Endometrial microvascular endothelial cells (primary cell): ENCODE measurements around the gene MTG2. TPM values are rescaled to one million over a fixed set of nuclear protein-coding genes. Genes with fewer than 3 reads are reported as not detected.

Experiments used
- in situ Hi-C: cut with HindIII; loops from 2 replicates; pipeline ENCODE4 v1.10.0; 2017; ENCODE audit warnings: low sequenced_read_pairs, low pct_unique_long_range_greater_than_20kb; ENCODE audit errors: inconsistent ontology term
- total RNA-seq: library from RNA; depleted of rRNA; stranded (reverse); fragments of >200 nt; gene quantifications from one replicate; pipeline ENCODE4 v1.2.3, GENCODE V29; 2015; ENCODE audit errors: inconsistent ontology term

MTG2 gene
- total RNA-seq, 1 donor from 2014 or later: 8.4 TPM

DNA sequence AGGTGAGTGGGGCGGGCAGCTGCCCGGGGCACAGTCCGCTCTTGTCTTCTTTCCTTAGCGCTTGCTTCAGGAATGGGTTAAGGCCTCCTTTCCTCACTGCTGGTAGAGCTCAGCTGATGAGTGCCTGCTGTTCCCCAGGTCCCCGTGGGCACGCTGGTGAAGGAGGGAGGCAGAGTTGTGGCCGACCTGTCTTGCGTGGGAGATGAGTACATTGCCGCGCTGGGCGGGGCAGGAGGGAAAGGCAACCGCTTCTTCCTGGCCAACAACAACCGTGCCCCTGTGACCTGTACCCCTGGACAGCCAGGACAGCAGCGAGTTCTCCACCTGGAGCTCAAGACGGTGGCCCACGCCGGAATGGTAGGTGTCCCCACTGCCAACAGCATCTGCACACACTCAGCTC lies 15.7 kb downstream of the MTG2 start:
- in situ Hi-C loops: no loop called here

DNA sequence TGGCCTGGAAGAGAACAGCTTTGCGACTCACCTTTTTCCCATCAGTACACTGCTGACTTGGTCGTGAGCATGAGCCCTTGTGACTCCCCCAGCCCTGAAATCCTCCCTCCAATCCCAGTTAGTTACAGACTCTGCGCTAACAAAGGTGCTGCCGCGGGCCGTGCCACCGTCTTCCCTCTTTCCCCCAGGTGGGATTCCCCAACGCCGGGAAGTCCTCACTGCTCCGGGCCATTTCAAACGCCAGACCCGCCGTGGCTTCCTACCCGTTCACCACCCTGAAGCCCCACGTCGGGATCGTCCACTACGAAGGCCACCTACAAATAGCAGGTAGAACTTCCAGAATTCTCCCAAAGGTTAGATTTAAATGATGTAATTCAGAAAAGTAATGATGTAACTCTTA lies 16.1 kb downstream of the MTG2 start:
- in situ Hi-C loops: no loop called here

DNA sequence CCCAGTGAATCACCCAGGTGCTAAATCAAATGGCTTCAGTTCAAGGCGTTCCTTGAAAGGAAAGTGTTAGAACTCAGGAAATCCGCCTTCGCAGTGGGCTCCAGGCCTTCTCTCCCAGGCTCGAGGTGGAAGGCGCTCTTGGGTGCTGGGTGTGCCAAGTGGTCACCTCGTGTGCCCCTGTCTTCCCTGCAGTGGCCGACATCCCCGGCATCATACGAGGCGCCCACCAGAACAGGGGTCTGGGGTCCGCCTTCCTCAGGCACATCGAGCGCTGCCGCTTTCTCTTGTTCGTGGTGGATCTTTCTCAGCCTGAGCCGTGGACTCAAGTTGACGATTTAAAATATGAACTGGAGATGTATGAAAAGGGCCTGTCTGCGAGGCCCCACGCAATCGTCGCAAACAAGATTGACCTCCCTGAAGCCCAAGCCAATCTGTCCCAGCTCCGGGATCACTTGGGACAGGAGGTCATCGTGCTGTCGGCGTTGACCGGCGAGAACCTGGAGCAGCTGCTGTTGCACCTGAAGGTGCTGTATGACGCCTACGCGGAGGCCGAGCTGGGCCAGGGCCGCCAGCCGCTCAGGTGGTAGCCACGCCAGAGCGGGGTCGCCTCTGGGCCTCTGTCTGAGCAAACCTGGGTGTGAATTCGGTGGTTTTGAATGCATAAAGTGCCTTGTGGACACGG lies 17.8 kb downstream of the MTG2 start:
- in situ Hi-C loops: no loop called here

DNA sequence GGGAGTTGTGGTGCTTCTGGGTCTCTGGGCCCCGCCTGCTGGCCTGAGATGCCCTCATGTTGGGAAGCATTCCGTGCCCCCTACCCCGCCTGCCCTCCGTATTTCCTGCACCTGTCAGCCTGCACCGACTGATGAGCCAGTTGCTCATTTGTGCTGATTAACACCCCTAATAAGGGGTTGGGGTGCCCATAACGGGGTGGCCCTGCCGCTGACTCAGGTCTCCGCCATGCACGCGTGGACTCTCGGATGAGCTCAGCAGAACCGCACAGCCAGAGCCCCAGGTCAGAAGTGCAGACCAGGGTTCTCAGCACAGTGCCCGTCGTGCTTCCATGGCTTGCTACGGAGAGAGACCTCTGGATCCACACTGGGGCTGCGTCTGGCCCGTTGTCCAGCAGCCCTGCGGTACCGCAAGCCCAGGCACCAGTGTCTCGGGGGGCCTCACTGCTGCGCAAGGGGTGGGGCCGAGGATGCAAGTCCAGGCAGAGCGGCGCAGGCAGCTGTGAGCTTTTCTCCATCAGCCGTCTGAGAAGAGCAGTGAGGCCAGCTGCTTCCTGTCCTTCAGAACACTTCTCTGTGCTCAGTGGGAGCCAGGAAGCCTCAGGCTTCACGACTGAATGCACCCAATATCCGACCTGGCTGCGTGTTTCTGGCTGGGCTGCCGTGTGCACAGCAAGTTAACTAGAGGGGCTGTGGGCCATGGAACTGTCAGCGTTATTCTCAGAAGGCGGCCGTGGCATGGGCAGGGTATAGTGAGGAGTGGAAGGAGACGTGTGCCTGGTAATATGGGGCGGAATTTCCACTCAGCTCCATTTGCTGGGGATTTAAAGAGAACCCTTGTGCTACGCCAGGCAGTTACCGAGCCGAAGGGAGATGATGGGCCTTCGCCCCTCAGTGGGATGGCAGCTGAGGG lies 18.6 kb downstream of the MTG2 start:
- in situ Hi-C loops: no loop called here

DNA sequence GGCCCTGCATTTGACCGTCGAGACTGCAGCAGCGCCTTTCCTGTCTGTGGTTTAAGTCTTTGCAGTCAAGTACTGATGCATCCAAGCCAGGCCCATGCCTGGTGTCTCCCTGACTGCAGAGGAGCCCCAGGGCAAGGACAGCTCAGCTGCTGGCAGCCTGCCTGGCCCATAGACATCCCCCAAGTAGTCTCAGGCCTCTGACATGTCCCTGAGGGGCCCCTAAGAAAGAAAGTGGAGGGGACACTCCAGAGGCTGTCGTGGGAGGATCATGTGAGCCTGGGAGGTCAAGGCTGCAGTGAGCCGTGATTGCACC lies 19.2 kb downstream of the MTG2 start:
- in situ Hi-C loops: no loop called here

DNA sequence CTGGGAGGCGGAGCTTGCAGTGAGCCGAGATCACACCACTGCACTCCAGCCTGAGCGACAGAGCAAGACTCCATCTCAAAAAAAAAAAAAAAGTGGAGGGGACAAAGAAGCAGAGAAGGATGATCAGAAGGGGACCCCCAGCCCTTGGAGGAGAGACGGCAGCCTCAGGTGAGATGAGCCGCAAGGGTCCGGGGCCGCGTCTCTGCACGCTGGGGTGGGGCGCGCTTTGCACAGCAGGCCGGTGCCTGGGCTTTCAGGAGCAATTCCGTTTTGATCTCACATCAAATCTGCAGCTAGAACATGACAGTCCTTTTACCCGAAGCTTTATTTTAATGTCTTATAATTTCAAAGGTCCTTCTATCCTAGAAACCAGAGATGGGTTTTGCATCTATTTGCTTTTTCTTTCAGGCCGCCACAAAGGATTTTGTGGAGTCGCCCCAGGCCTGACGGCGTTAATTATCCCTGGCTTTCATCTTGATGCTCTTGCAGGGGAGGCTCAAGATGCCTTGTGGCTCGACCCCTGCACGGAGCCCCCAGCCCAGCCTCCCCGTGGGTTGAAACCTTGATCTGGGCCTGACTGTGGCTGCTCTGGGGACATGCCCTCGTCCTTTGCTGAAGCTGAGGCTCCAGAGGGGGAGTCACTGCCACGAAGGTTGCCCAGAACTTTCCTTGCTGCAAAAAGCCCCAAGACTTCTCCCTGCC lies 20.0 kb downstream of the MTG2 start:
- in situ Hi-C loops: no loop called here

DNA sequence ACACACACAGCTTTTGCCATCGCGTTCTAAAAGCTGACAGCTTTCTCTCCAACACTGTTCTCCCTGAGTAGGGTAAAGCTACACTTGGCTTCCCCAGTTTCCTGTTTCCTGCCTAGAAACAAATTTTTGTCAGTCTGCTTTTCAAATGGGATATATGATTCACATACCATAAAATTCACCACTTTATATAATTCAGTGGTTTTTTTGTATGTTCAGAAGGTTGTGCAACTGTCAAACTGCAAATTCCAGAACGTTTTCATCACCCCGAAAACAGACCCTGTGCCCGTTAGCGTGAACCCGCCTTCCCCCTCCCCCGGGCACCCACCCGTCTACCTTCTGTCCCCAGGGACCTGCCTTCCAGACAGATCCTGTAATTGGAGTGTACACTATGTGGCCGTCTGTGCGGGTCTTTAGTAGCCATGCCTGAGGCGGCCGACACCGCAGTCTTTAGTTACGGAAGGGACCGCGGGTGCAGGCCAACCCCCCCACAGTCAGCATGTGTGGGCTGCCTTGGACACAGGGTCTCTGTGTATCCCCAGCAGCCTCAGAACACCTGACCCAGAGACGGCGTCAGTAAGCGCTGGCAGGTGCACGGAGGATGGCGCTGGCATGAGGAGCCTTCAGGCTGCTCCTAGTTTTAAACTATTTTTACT lies 20.7 kb downstream of the MTG2 start:
- in situ Hi-C loops: no loop called here

DNA sequence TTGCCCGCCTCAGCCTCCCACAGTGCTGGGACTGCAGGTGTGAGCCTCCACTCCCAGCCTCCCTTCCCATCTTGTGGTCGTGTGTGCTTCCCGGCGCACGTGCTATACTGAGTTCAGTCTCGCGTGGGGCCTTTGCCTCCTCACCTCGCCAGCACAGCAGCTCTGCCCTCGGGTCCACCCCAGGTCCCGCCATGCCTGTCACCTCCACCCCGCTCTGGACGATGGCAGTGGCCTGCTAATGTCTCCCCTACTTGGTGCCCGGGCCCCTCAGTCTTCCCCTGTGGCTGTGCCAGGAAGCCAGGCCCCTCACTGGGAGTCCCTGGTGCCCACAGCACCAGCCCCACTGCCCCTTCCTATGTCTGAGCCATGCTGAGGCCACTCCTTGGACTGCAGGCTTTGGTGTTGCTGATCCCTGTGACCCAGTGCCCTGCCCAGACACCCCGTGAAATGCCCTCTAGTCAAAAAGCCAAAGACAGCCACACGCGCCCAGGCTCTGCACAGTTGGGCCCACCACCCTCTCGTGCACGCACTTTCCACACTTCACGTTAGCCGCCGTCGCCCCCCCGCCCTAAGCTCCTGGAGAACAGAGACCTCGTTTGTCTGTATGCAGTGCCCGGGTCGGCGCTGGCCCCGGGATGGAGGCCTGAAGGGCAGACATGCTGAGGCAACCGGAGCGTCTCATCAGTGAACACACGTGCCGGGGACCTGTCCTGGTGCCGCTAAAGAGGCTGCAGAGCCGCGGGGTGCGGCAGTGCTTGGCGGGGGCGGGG lies 23.0 kb downstream of the MTG2 start:
- in situ Hi-C loops: no loop called here

DNA sequence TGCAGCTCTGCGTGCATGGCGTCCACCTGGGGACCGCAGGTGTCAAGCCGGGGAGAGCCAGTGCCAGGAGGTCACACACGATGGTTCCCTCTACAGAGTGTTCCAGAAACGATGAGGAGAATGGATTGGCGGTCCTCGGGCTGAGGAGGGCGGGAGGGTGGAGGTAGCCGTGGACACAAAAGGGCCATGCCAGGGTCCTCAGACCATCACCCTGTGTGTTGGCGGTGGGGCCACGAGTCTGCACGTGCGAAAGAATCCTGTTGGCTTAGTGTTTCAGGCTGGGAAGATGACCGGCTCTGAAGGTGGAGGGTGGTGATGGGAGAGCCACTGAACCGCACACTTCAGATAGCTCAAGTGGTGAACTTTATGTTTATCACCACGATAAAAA lies 23.6 kb downstream of the MTG2 start:
- in situ Hi-C loops: no loop called here

DNA sequence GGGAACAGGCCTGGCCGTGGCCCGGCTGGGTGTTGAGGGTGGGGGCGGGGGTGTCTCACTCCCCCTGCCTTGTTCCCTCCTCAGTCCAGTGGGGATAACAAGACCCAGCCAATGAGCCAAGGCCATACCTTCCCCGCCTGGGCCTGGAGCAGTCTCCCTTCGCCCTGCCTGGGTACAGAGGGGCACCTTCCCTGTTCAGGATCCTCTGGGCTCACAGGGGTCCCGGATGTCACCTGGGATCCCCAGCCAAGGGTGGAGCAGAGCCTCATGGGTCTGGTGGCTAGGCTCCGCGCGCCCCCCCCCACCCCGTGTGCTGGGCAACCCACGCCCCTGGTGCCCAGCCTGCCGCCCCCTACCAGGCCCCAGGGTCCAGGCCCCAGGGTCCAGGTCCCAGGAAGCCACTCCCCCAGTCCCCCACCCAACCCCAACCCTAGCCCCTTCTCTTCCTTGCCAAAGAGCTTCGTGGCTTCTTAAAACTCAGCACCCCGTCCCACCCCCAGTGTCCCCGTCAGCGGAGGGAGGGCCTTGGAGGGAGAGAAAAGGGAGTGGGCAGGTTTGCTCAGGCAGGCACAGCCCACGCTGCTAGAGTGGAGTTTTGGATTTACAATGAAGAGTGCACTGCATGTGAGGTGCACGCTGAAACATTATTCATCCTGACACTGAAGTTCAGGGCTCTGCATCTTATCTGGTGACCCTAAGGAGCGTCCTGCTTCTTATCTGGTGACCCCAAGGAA lies 25.4 kb downstream of the MTG2 start:
- in situ Hi-C loops: no loop called here

DNA sequence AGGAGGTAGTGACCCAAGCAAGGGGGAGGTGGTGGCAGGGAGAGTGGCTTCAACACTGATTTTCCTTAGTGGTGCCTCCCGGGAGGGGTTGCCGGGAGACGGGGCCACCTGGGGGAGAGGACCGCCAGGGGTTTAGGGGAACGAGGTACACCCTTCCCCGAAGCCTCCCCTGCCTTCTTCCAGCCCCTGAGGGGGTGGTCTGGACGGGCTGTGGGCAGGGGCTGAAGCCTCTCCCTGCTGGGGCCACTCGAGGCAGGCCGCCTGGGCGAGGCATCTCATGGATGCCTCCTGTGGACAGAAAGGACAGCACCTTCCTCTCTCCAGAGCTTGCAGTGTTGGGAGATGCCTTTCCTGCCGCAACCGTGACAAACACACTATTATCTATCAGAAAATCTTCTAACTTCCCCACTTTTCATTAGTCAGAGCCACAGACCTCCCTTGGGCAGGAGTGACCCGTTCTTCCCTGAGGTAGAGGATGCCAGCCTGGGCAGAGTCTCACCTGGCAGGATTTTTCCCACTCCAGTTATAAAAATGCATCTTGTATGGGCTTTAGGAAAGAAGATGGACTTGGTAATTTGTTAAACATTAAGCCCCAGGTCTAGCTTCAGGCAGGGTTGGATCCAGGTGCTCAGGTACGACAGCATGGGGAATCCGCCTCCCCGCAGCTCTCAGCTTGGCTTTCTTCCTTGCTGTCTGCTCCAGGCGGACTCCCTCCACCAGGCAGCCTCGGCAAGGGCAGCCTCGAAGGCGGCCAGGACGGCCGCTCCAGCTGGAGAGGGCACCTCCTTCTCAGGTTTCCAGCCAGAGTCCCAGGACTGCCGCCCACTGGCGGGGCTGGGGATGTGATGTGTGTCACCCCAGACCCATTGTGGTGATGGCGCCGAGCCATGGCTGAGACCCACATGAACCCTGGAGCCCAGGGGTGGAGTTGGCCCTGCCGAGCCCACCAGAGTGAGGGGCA lies 26.2 kb downstream of the MTG2 start:
- in situ Hi-C loops: no loop called here

DNA sequence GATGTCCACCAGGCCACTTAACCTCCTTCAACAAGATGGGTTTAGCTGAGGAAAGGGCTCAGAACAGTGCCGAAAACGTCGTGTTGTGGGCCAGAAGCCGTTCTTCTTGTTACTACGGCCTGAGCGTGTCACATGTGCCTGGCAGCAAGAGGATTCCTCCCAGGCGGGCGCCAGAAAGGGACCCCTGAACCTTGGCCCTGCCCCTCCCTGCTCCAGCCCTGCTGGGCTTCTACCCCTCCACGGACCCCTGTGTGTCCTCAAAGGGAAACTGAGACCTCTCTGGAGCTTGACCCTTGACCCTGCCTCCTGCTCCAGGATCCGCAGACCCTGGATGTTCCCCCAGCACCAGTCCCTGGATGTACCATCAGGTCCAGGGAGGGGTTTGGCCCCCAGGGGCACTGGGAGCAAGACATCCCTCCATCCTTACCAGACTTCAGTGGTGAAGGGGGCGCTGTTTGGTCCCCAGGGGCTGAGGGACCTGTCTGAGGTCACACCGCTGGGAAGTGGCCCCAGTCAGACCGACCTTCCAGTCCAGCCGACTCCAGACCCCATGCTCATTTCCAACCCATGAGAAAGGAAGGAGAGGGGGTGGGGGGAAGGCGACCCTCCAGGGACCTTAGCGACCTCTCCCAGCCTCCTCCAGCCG lies 27.1 kb downstream of the MTG2 start:
- in situ Hi-C loops: no loop called here

DNA sequence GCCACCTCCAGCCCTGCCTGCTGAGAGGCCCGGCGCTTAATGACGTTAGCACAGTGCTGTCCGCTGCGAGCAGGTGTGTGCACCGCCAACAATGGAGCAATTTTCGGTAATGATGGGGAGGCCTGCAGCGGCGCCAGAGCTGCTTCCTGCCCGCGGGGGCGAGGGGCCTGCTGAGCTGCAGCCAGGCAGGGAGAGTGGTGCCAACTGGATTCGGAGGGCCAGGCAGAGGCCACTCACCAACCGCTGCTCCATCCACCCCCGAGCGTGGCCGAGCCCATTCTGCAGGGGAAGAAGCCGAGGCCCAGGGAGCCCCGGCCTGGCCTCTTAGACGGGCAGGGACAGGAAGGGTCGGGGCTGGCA lies 27.6 kb downstream of the MTG2 start:
- in situ Hi-C loops: no loop called here

DNA sequence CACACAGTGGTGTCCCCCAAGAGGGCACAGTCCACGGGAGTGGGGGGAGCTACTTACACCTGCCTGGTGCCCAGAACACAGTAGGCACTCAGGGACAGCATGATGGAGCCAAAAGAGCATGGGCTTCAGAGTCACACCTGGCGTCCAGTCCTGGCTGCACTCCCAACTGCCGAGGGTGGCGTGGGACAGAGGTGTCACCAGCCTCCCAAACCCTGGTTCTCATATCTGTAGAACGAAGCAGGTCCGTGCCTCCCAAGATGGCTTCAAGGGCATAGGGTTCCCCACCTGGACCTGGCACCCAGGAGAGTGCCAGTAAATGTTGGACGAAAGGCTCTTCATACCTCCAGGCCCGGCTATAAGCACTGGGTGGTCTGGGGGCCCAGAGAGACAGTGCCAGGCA lies 28.4 kb downstream of the MTG2 start:
- in situ Hi-C loops: no loop called here

DNA sequence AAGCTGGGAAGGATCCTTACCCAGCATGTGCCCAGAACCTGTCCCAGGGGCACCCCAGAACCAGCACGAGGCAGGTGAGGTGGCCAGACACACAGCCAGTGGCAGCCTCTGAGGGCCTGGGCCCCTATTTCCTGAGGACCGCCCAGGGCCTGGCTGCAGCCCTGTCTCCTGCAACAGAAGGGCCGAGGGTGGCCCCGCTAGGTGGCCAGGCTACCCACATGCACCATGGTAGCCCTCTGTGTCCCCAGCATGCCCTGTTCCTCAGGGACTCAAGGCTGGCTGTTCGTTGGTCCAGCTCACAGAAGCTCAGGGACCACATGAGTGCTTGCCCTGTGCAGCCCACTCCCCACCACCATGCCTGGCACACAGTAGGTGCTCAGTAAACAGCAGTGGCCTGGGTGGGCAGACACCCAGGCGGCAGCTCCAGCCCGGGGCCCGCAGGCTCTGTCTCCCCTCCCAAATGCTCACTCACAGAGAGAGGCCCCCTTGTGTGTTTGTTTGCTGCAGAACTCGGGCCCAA lies 29.0 kb downstream of the MTG2 start:
- in situ Hi-C loops: no loop called here

DNA sequence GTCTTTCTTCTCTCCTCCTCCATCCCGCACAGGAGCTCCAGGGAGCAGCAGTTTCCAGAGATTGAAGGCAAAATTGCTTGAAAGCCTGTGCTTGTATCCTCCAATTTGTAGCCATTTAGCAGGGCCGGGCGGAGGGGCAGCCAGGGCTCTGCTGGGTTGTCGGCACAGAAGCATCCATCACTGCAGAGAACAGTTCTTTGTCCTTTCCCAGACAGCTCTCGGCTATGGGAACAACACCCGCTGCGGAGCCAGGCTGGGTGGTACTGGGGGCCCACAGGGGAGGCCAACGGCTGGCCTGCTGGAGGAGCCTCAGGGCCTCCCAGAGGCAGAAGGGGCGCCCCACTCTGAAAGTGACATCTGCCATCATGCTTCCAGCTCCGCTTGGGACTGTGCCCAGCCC lies 29.5 kb downstream of the MTG2 start:
- in situ Hi-C loops: no loop called here

DNA sequence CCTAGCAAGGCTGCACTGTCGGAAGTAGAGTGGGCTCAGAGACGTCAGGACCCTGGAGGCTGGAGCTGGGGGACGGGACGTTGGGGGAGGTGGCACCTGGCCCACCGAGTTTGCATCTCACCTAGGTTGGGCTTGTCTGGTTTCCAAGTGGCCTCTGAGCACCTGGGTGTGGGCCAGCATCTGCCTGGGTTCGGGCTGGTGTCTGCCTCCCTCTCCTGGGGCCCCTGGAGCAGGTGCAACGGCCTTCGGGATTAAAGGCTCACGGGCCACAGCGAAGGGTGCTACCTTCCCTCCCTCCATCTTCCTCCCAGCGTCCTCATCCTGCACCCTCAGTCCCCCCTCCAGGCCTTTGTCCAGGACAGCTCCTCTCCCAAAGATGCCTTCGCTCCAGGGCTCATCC lies 31.2 kb downstream of the MTG2 start:
- in situ Hi-C loops: no loop called here
